Testis (tissue), 3 donors: Measurements from ENCODE around the gene CAPRIN1. TPM values are rescaled to one million over a fixed set of nuclear protein-coding genes. Genes with fewer than 3 reads are reported as not detected.
A peak's percentile ranks its signal among the peaks of the same experiment; 100 is the strongest.

Source experiments
- DNase-seq: peaks from one replicate; pipeline ENCODE4 v3.0.0-alpha.2; 2019
- H3K27ac ChIP-seq, 2 donors: fragments of 200-600 bp; sonication (generic); one replicate each; pipeline ENCODE4 v1.5.1; 2019
- H3K27me3 ChIP-seq: fragments of 200-600 bp; sonication (generic); one replicate; pipeline ENCODE4 v1.5.1; 2019
- H3K36me3 ChIP-seq: fragments of 200-600 bp; sonication (generic); one replicate; pipeline ENCODE4 v1.5.1; 2017; ENCODE audit warnings: low read depth; ENCODE audit errors: missing control alignments
- H3K4me1 ChIP-seq: fragments of 200-600 bp; sonication (generic); one replicate; pipeline ENCODE4 v1.5.1; 2019
- H3K4me3 ChIP-seq, 2 donors: fragments of 200-600 bp; sonication (generic); one replicate each; pipeline ENCODE4 v1.5.1; 2017 to 2019
- H3K9me3 ChIP-seq: fragments of 200-600 bp; sonication (generic); one replicate; pipeline ENCODE4 v1.5.1; 2017
- POLR2A ChIP-seq: fragments of 450-650 bp; IDR thresholded peaks from one replicate; pipeline ENCODE4 v1.6.1; 2017; ENCODE audit warnings: antibody characterized with exemption, mild to moderate bottlenecking, moderate library complexity
- WGBS, 2 donors: methylation state at CpG; one replicate each; pipeline ENCODE4 v1.1.5; 2018; 5-methylcytosine and 5-hydroxymethylcytosine counted together
- intact Hi-C: fragments of 100-400 bp; cut with DNase I; formaldehyde crosslinking; loops from one replicate; pipeline ENCODE4 v1.15.1; 2023; ENCODE audit warnings: low total_unique reads
- polyA plus RNA-seq: library from polyadenylated mRNA; stranded (reverse); fragments of 350-450 nt; fragmentation: Illumina TruSeq; extraction: RNeasy Lipid Tissue Mini Kit (QIAGEN cat#74804); gene quantifications from one replicate; pipeline ENCODE4 v1.2.3, GENCODE V29; 2014; ENCODE audit warnings: low read depth, low replicate concordance; ENCODE audit not compliant: insufficient read depth
- total RNA-seq, 2 donors: library from RNA; depleted of rRNA; stranded (reverse); fragments of >200 nt; gene quantifications; one replicate each; pipeline ENCODE4 v1.2.3, GENCODE V29; 2016
- TF ChIP-seq, protein P1 (sequence below), 3 experiments: fragments of 450-650 bp in 2 of 3; fragments of 200-600 bp in 1 of 3; sonication (generic) in 1 of 3; IDR thresholded peaks; one replicate each; pipeline ENCODE4 v1.5.1; 2016 to 2019; ENCODE audit warnings: antibody characterized with exemption in 3 of 3, mild to moderate bottlenecking in 2 of 3, moderate library complexity in 1 of 3

The CAPRIN1 gene
- total and polyA plus RNA-seq, 3 donors from 2014 or later = 281 to 419 (median 377) TPM

GRCh38 chr11:34034053-34034452, 17.5 kb upstream of the CAPRIN1 start:
- WGBS, 2 donors = 80 to 84% methylated on average over 6 of the region's 6 CpGs
- Histone ChIP-seq H3K36me3 (no peaks in the 10 kb centered on the region), H3K4me3 (no peak overlapping the region), H3K9me3 (no peaks in the 10 kb centered on the region), H3K27me3 (no peaks in the 10 kb centered on the region), H3K4me1 (no peaks in the 10 kb centered on the region), H3K27ac (no peak overlapping the region)
- no peak for DNase-seq
- no peak for TF ChIP-seq POLR2A
- TF ChIP-seq, protein P1, sequence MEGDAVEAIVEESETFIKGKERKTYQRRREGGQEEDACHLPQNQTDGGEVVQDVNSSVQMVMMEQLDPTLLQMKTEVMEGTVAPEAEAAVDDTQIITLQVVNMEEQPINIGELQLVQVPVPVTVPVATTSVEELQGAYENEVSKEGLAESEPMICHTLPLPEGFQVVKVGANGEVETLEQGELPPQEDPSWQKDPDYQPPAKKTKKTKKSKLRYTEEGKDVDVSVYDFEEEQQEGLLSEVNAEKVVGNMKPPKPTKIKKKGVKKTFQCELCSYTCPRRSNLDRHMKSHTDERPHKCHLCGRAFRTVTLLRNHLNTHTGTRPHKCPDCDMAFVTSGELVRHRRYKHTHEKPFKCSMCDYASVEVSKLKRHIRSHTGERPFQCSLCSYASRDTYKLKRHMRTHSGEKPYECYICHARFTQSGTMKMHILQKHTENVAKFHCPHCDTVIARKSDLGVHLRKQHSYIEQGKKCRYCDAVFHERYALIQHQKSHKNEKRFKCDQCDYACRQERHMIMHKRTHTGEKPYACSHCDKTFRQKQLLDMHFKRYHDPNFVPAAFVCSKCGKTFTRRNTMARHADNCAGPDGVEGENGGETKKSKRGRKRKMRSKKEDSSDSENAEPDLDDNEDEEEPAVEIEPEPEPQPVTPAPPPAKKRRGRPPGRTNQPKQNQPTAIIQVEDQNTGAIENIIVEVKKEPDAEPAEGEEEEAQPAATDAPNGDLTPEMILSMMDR (IDR thresholded peaks at IDR 0.05) = no peak
- intact Hi-C loops = no loop called here

DNA sequence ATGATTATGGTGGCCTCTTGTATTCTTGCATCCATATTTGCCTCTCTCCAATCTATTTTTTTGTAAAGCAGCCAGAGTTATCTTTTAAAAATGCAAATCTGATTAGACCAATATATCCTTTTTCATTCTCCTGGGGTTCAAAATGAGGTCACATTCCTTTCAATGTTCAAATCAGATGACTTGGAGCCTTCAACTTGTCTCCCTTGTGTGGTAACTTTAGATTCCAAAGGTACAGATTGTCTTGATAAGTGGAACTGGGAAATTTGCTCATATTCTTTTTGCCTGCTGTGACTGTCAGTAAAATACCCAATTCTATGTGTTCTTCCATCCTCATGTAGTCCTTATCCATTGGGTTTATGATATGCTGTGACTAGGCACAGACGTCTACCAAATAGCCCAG, 15.1 kb upstream of the CAPRIN1 start:
- Histone ChIP-seq H3K27ac (no peak overlapping the region), H3K4me1 (no peaks in the 10 kb centered on the region), H3K9me3 (no peaks in the 10 kb centered on the region), H3K36me3 (no peaks in the 10 kb centered on the region), H3K27me3 (no peaks in the 10 kb centered on the region), H3K4me3 (no peak overlapping the region)
- intact Hi-C loops = no loop called here
- TF ChIP-seq, protein P1 (IDR thresholded peaks at IDR 0.05) = no peak
- no peak for TF ChIP-seq POLR2A
- no peak for DNase-seq
- WGBS, 2 donors = 90 to 94% methylated on average over 1 of the region's 1 CpG

DNA sequence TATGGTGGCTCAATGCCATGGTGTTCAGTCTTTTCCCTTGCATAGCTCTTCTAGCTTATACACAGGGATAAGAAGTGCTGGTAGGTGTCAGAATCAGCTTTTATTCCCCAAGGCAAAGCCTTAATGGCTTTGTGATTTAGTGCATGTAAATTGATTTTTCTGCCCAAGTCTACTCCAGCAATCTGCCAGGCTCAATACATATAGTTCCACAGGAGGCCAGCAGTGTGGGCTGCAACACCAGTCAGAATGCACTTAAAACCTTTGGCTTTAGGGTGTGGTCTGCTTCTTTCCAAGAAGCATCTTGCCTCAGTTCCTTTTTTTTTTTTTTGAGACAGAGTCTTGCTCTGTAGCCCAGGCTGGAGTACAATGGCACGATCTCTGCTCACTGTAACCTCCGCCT, 14.5 kb upstream of the CAPRIN1 start:
- intact Hi-C loops = no loop called here
- 91 to 97% methylated on average over 2 of the region's 2 CpGs for WGBS, 2 donors
- TF ChIP-seq POLR2A = no peak
- TF ChIP-seq, protein P1 (IDR thresholded peaks at IDR 0.05) = no peak
- H3K27me3 ChIP-seq = no peaks in the 10 kb centered on the region
- no peaks in the 10 kb centered on the region for H3K9me3 ChIP-seq
- no peak overlapping the region for H3K27ac ChIP-seq
- H3K36me3 ChIP-seq = no peaks in the 10 kb centered on the region
- H3K4me1 ChIP-seq = no peaks in the 10 kb centered on the region
- no peak overlapping the region for H3K4me3 ChIP-seq
- DNase-seq = no peak

GRCh38 chr11:34040571-34040970, 11.0 kb upstream of the CAPRIN1 start:
- TF ChIP-seq POLR2A = no peak
- TF ChIP-seq, protein P1 (IDR thresholded peaks at IDR 0.05) = no peak
- no peaks in the 10 kb centered on the region for H3K27me3 ChIP-seq
- DNase-seq = no peak
- H3K4me1 ChIP-seq = no peaks in the 10 kb centered on the region
- no peaks in the 10 kb centered on the region for H3K9me3 ChIP-seq
- H3K36me3 ChIP-seq = no peaks in the 10 kb centered on the region
- 92 to 96% methylated on average over 11 of the region's 11 CpGs for WGBS, 2 donors
- intact Hi-C loops = no loop called here
- H3K4me3 ChIP-seq = no peak overlapping the region
- no peak overlapping the region for H3K27ac ChIP-seq

DNA sequence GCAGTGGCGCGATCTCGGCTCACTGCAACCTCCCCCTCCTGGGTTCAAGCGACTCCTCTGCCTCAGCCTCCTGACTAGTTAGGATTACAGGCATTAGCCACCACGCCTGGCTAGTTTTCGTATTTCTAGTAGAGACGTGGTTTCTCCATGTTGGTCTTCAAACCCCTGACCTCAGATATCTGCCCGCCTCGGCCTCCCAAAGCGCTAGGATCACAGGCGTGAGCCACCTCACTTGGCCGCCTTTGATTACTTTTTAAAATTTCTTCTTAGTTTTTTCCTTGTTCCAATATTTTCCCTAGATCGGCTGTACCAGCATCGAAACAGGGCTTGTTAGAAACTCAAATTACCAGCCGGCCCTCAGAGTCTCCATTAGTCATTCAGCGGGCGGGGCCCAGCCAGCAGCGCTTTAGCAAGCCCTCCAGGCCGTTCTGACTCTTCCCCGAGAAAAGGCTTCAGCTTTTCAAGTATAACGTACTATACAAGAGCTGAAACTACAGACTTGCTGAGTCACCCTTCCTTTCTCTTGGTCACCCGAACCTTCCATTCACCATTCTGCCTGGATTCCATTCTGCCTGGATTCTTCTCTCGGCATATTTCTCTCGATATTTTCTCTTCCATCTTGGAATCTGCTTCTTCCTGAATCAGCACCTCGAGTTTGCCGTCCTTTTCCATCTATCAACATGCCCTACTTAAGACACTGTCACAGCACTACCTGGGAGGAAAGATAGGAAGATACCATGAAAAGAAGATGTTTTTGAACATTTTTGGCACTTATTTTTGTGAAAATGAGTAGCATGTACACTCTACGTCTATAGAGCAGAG, 6.7 kb upstream of the CAPRIN1 start:
- TF ChIP-seq POLR2A = no peak
- TF ChIP-seq, protein P1 (IDR thresholded peaks at IDR 0.05) = no peak
- no peaks in the 10 kb centered on the region for H3K9me3 ChIP-seq
- no peak for DNase-seq
- no peaks in the 10 kb centered on the region for H3K4me1 ChIP-seq
- intact Hi-C loops = no loop called here
- no peaks in the 10 kb centered on the region for H3K27me3 ChIP-seq
- 52 to 58% methylated on average over 27 of the region's 27 CpGs for WGBS, 2 donors
- peak overlapping the region in 1 of 2 donors; percentile 23 for H3K4me3 ChIP-seq
- H3K36me3 ChIP-seq = no peaks in the 10 kb centered on the region
- no peak overlapping the region for H3K27ac ChIP-seq
